NCI-H226 (cell line): ENCODE results near the gene MRPL14.
A peak's percentile ranks its signal among the peaks of the same experiment; 100 is the strongest.

Experiments
- DNase-seq: peaks from one replicate; pipeline ENCODE4 v3.0.0-alpha.2; 2015

The MRPL14 gene

DNA sequence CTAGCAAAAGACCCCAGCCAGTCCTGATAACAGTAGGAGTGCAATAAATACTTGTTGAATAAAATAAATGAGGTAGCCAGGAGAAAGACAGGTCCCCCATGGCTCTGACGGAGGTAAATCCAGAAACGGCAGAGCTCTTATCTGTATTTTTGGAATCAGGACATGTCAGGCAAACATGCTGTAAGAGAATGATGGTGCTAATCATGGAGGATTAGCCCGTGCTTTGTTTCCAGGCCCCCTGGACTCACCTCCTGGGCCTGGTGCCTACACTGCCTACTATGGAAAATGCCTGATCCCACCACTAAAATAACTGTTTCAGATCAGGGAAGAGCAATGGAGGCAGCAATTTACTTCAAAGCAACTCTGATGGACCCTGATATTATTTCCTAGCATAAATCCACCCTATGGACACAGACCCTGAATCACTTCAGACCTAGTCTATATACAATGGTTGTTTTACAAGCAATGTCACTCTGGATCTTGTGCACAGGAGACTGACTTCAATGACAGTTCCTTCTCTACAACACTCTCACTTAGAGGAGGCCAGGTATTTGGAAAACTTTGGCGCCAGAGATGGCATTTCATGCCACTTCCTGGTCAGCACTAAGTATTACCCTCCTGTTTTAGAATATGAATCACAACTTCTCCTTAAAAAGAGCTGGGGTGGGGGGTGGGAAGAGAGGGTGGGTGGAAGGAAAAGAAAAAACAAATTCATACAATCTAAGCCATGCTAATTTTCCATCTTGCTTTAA is 6.4 kb downstream of the MRPL14 start:
- DNase-seq, result no peak

DNA sequence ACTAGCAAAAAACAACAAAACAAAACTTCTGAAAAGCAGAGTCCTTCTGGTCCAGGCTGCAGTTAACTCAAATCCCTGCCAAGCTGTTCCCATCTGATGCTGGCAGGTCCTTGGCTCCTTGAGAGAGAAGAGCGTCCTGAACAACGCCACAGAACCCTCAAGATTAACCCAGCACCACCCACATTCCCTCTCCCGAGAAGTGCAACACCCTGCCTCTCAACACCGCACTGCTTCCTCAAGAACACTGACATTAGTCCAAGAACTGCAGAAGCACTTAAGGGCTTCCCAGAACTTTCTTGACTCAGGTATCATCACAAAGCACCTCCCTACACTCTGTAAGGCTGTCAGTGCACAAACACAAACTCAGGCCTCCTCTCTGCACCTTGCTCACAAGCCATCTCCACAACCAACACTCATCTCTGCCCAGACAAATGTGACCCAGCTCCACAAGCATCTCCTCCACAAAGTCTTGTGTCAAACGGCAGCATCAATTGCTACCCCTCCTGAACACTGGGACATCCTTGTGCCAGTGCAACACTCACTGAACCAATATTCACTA is 7.5 kb downstream of the MRPL14 start:
- DNase-seq, result no peak

DNA sequence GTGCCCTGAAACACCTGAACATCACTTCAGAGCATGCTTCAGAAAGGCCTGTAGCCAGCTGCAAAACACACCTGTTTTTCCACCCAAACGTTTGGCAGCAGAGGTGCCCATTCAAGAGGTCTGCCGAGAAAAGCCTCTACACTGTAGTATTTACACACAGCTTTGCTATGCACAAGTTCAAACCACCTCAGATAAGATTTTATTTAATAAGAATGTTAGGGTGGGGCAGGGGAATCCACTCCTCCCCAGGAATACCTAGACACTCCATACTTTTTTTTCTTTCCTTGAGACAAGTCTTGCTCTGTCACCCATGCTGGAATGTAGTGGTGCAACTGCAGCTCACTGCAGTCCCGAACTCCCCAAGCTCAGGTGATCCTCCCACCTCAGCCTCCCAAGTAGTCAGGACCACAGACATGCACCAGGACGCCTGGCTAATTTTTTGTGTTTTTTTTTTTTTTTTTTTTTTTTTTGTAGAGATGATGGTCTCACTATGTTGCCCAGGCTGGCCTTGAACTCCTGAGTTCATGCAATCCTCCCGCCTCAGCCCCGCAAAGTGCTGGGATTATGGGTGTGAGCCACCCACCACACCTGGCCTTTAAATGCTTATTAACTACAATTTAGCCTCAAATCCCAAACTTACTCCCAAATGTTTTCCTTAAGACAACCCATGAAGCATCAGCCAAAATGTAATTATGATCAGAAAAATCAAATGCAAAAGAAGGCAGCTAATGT is 9.7 kb downstream of the MRPL14 start:
- peak; percentile 96 for DNase-seq

GRCh38 chr6:44116641-44117382 is 10.4 kb downstream of the MRPL14 start:
- DNase-seq, result peak; percentile 87

- DNase-seq, result peak; percentile 93
Observed at GRCh38 chr6:44115866-44116265, 11.4 kb downstream of the MRPL14 start.

DNA sequence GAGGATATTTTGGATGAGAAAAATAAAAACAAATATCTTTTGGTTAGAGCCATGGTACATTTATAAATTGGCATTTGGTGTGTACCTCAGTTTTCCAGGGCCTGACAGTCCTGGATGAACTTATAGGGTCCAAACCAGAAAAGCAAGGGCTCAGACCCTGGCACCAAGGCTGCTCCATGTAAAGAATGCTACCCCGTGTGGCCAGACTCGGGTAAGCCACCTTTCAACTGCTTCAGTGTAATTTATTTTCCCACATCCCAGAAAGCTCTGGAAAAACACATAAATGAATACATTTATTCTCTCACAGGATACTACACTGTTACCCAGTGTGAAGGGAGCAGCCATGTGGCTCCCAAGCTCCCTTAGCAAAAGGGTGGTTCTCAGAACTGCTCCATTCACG is 13.8 kb downstream of the MRPL14 start:
- DNase-seq, result no peak

DNA sequence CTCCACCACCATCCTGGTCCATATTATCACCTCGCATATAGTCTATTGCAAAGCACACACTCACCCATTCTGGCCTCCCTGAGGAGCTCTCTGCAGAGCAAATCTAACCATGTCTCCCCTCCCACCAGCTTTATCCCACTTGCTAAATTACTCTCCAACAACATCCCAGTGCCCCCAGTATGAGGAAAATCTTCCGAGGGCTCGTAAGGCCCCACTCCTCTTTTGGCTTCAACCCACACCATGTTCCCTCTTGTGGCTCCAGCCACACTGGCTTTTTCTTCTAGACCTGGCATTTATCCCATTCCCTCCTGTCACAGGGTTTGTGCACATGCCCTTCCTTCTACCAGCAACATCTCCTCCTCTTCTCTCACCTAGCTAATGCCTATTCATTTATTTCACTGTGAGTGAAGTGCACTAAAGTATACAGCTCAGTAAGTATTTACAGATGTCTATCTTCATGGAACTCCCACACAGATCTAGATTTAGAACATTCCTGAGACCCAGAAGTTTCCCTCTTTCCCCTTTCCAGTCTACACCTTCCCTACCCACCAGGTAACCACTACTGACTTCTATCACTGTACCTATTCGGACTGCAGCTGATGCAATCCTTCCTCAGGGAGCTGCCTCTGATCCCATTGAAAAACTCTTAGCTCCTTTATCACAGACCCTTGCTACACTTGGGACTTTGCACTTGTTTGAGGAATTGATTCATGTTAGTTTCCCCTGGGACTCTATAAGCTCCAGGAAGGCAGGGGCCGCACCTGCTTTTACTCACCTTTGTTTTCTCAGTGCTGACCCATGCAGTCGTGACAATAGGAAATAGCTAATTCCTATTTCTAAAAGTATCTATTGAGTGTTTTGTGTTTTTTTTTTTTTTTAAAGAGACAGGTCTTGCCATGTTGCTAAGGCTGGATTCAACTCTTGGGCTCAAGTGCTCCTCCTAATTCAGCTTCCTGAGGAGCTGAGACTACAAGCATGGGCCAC is 15.5 kb downstream of the MRPL14 start:
- no peak for DNase-seq

DNA sequence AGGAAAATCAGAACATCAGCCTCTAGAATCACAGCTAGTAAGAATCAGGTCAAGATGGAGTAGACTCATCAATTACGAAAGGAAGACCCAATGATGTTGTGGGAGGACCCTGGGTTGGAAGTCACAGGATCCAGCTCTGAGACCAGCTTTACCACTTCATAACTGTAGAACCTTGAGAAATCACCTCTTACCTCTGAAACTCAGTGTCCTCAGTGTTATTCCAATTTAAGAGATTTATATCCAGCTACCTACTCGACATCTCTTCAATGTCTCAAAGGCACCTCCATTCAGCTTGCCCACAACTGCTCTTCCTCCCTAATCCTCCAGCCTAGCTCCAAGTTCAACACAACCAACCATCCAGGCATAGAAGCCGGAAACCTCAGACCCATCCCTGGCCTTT is 16.3 kb downstream of the MRPL14 start:
- no peak for DNase-seq

DNA sequence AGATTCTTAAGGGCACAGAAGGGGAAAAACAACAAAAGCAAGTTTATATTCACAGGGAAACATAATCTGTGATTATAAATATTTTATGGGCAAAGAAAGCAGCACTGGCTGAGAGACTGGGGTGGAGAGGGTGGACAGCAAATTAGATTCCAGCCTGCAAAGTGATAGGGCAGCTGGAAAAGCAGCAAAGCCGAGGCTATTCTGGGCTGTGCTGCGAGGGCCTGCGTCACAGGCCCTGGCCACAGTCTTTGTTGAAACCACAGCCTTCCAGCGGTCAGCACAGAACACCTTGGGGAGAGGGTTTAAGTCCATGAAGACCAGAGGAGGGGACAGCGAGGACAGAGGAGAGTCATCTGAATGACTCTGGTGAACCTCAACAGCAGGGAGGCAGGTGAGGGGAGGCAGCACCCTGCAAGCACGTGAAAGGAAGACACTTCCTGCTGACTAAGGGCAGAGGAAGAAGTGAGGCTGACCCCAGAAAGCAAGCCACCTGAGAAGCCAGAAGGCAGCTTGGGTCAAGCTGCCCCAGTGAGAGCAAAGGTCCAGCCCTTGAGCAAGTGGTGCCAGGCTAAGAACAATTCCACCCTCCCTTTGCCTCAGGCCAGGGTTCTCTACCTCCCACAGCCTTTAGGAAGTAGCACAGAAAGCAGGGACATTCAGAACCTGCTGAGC is 17.1 kb downstream of the MRPL14 start:
- DNase-seq, result no peak

DNA sequence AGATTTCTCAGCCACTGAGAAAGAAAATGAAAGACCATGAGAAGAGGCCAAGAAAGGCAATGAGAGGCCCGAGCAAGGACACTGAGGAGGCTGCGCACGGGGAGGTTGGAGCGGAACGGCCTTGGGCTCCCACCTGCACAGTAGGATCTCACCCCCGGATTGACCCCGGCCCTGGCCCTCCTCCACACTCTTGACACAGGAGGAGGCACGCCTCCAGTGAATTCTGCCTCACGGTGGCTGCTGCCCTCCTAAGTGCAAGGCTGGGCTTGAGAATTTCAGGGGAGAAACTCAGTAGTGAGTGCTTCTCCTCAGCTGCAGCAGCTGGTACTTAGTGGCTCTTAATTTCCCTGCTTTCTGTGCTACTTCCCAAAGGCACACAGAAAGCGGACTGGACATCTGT is 18.0 kb downstream of the MRPL14 start:
- no peak for DNase-seq

- DNase-seq, result no peak
Observed at GRCh38 chr6:44108471-44108870, 18.8 kb downstream of the MRPL14 start.

DNA sequence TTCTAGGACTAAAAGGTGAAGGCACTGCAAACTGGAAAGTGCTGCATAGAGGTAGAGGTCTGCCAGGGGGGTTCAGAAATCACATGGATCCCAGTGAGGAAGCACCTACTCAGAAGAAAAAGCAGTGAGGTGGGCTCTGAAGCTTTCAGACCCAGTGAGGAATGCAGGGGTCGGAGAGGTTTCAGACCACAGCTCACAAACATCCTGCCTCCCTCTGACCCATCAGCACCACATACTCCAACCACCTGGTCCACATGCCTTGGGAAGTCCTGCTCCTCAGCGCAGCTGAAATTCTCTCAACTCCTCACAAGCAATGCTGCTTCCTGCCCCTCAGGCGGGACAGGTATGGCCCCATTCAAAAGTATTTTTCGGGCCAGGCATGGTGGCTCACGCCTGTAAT is 20.2 kb downstream of the MRPL14 start:
- DNase-seq, result no peak

DNA sequence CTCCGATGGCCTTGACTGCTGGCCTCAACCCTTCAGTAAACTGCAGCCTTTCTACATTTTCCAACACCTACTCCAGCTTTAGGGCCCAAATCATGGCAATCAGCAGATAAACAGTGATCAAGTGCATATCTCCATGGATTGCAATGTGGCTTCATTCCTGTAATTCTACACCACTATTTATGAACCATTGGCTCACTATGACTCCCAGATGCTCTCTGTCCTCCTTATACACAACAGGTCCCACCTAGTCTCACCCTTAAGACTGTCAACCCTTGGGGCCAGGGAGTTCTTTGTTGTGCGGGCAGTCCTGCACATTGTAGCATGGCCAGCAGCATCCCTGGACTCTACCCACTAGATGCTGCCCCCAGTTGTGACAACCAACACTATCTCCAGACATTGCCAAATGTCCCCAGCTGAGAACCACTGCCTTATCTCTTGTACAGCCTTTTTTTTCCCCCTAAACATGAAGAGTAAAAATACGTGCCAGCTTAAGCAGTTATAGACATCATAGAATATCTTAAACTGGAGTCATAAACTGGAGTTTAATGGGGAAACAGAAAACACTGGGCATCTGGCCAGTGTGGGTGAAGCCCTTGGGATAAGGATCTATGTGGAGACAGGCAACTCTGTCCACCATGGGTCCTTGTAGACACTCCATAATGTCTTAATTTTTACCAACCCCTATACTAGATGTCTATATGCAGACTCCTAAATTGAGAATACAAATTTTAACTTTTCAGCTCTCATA is 21.1 kb downstream of the MRPL14 start:
- DNase-seq, result no peak

- DNase-seq, result no peak
Observed at GRCh38 chr6:44105146-44105545, 22.1 kb downstream of the MRPL14 start.

DNA sequence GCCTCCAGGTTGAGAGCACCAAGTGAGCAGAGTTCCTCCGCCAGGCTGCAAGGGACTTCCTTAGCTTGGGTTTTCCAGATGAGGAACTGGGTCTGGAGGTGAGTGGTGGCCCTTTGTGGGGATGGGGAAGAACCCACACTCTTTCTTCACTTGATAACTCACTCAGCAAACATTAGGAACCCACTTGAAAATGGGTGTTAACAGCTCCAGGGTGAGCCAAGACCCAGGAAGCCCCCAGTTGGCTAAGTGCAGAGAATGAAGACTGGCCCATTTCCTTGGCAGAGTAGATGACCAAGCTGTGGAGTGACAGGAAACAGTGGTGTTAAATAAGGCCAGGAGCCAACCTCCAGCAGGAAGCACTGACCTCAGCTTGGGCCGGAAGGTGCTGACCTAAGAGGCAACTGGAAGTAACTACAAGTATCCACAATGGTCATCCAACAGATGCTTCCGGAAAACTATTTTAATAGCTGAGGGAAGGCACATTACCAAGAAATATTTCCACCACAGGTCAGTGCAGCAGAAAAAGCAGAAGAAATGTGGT is 22.7 kb downstream of the MRPL14 start:
- no peak for DNase-seq

GRCh38 chr6:44102527-44102926 is 24.7 kb downstream of the MRPL14 start:
- no peak for DNase-seq

DNA sequence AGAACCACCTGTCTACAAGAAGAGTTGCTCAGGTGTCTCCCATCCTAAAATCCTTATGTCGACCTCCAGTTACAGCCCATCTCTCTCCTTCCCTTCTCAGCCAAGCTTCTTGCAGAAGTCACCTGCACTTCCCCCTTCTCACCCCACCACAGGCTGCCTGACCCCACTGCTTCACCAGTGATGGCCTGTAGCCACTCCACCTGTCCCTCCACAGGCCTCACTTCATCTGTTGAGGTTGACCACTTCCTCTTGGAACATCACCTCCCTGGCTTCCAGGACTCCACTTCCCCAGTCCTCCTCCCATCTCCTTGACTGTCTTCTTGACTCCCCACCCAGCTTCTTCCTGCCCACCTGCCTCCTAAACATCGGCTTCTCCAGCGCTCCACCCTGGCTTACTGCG is 25.4 kb downstream of the MRPL14 start:
- DNase-seq, result no peak

GRCh38 chr6:44100088-44100550 is 27.1 kb downstream of the MRPL14 start:
- no peak for DNase-seq

DNA sequence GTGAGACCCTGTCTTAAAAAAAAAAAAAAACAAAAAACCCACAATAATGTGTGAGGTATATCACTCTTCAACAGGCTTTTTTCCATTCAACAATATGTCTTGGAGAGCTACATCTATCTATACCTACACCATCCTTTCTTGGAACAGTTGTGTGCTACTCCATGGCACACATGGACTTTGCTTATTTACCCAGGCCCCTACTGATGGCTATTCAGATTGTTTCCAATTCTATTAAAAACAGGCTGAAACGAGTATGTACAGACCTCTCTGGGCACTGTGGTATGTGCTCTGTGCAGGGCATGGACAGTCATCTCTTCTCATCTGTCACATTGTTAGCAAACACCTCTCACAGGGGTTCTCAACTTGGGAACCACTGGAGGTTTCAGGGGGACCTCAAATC is 28.1 kb downstream of the MRPL14 start:
- no peak for DNase-seq

DNA sequence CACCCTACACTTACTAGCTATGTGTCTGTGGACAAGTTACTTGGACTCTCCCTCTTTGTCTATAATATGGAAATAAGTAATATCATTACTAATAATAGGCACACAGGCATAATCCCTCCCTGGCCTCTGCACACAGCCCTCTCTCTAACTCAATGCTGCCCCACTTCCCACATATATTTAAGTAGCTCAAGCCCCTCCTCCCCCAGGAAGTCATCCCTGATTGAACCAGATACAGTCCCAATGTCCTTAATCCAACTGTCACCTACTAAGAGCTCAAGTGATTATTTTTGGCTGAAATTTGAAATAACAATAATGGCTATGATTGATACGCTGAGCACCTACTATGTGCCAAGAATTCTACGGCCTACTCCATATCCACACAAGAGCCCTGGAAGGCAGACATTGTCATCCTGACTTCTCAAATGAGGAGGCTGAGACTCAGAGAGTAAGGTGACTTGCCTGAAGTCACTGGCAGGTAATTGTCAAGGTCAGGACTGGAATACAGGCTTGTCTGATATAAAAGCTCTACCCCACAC is 29.4 kb downstream of the MRPL14 start:
- DNase-seq, result no peak
